Activated B cell treated with CpG ODN at 0.5 μM for 24 hours (primary cell): Measurements from ENCODE around the gene VPREB1. TPM values are rescaled to one million over a fixed set of nuclear protein-coding genes. Genes with fewer than 3 reads are reported as not detected.
"Not testable (repeated sequence)": the region's sequence is repeated elsewhere in the genome, so short reads cannot be mapped to it uniquely, and the experiment has no call there.

Experiments used
- ATAC-seq: fragments of 200-7000 bp; cut with Tn5 transposase; one replicate; pipeline ENCODE4 v1.10.0; 2021; ENCODE audit warnings: low read depth, mild to moderate bottlenecking, moderate library complexity
- CTCF ChIA-PET: fragments of 350-600 bp; sonication (Branson Sonifier 250); formaldehyde crosslinking; loops from one replicate; lab custom pipeline; 2021; ENCODE audit warnings: antibody characterized with exemption; lab: Charles Lee
- POLR2A ChIA-PET: fragments of 350-600 bp; sonication (Branson Sonifier 250); formaldehyde crosslinking; loops from one replicate; lab custom pipeline; 2021; ENCODE audit warnings: antibody characterized with exemption; lab: Charles Lee
- DNase-seq: peaks from one replicate; pipeline ENCODE4 v3.0.0; 2022
- H3K27ac Mint-ChIP-seq: one replicate; pipeline ENCODE4 v1.8.0; 2020; ENCODE audit warnings: mixed read lengths
- H3K27me3 Mint-ChIP-seq: one replicate; pipeline ENCODE4 v1.8.0; 2021; ENCODE audit warnings: mixed read lengths
- H3K36me3 Mint-ChIP-seq: one replicate; pipeline ENCODE4 v1.8.0; 2021; ENCODE audit warnings: low read depth, mixed read lengths
- H3K4me1 Mint-ChIP-seq: one replicate; pipeline ENCODE4 v1.8.0; 2021; ENCODE audit warnings: mixed read lengths
- H3K4me3 Mint-ChIP-seq: one replicate; pipeline ENCODE4 v1.8.0; 2020; ENCODE audit warnings: mild to moderate bottlenecking, mixed read lengths
- H3K9me3 Mint-ChIP-seq: one replicate; pipeline ENCODE4 v1.8.0; 2020; ENCODE audit warnings: mixed read lengths
- intact Hi-C: fragments of 100-400 bp; cut with micrococcal nuclease; formaldehyde crosslinking; loops from one replicate; pipeline ENCODE4 v1.15.1; 2024
- total RNA-seq: library from RNA; stranded (reverse); gene quantifications from 2 replicates; pipeline ENCODE4 v1.2.3, GENCODE V29; 2022
- TF ChIP-seq, protein P1 (sequence below): fragments of 200-600 bp; IDR thresholded peaks from one replicate; pipeline ENCODE4 v1.8.0; 2022; ENCODE audit warnings: antibody characterized with exemption, mild to moderate bottlenecking

Gene VPREB1
- total RNA-seq, 1 donor from 2014 or later, result not detected

DNA sequence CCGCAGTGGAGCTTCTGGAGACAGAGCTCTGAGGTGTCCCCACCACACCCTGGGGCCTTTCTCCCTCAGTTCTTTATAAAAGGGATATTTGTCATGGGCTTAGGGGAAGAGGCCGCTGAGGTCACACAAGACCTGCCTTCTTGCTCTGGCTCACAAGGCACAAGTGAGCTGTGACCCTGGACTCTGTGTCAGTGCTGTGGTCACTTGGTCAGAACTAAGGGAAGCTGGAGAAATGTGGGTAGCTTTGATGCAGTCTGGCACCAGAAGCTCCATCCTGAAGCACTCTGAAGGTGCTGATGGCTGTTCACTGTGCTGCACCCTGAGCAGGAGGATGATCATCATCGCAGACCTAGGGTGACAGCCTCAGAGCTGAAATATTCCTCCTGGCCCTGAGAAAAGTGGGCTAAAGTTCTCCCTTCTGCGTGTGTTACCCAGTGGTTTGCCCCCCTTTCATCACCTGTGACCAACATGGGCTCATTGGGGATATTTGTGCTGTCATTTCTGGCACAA is 28.1 kb upstream of the VPREB1 start:
- POLR2A ChIA-PET, result interaction anchor here (0.6 to 0.7 kb wide), 2 partner anchors 54 to 106 kb away, joined by 3 to 4 read pairs; no protein-coding TSS in a partner anchor
- CTCF ChIA-PET, result interaction anchor here (1.0 to 1.2 kb wide), 2 partner anchors 8 to 16 kb away, joined by 3 read pairs; no protein-coding TSS in a partner anchor
- H3K36me3 Mint-ChIP-seq, result no peaks in the 10 kb centered on the region
- peaks cover 51% of the 10 kb centered on the region for H3K4me1 Mint-ChIP-seq
- peak overlapping the region; percentile 53 for H3K27ac Mint-ChIP-seq
- no peak overlapping the region for H3K4me3 Mint-ChIP-seq
- TF ChIP-seq, protein P1, sequence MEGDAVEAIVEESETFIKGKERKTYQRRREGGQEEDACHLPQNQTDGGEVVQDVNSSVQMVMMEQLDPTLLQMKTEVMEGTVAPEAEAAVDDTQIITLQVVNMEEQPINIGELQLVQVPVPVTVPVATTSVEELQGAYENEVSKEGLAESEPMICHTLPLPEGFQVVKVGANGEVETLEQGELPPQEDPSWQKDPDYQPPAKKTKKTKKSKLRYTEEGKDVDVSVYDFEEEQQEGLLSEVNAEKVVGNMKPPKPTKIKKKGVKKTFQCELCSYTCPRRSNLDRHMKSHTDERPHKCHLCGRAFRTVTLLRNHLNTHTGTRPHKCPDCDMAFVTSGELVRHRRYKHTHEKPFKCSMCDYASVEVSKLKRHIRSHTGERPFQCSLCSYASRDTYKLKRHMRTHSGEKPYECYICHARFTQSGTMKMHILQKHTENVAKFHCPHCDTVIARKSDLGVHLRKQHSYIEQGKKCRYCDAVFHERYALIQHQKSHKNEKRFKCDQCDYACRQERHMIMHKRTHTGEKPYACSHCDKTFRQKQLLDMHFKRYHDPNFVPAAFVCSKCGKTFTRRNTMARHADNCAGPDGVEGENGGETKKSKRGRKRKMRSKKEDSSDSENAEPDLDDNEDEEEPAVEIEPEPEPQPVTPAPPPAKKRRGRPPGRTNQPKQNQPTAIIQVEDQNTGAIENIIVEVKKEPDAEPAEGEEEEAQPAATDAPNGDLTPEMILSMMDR, result no peak
- intact Hi-C loops, result no loop called here
- DNase-seq (no peak), ATAC-seq (peak; percentile 13)
- H3K27me3 Mint-ChIP-seq, result no peaks in the 10 kb centered on the region
- no peaks in the 10 kb centered on the region for H3K9me3 Mint-ChIP-seq

DNA sequence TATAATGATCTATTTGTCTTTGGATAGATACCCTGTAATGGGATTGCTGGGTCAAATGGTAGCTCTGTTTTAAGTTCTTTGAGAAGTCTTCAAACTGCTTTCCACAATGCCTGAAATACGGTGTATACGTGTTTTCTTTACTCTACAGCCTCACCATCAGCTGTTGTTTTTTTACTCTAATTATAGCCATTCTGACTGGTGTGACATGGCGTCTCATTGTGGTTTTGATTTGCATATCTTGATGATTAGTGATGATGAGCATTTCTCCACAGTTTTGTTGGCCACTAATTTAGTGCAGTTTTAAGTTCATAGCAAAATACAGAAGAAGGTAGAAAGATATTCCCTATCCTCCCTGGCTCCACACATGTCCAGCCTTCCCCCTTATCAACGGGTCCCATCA is 26.3 kb upstream of the VPREB1 start:
- ATAC-seq, result no peak
- Mint-ChIP-seq H3K27ac (no peak overlapping the region), H3K4me3 (no peak overlapping the region)

DNA sequence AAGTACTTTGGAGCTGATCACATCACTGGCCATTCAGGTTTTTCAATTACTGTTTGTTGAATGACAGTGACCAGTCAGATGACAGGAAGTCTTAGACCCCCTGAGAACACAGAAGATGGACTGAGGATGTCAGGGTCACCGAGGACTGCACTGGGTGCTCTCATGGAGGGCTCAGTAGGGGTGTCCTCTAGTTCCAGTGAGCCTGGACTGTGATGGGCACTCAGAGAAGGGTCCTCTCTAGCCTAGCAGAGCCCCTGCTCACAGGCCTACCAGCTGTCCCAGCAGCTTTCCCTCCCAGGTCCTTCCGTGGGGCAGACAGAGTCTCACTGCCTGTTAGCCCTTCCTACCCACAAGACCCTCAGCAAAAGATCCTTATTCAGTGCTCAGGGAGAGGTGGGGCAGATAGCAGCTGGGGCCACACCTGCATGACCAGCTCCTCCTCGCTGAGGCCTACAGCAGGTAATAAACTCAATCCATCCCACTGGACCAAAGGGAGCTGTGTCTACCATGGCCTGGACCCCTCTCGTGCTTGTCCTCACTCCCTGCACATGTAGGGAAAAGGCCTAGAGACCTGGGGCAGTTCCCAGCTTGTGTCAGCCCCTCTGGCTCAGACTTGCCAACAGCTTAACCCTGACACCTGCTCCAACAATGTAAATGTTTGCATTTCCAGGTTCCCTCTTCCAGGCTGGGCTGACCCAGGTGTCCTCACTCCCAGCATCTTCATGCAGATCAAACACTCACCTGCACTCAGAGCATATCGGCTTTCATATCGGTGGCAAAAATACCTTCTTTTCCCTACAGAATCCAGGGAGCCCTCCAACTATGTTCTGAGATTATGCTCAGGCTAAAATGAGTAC is 25.2 kb upstream of the VPREB1 start:
- ChIA-PET CTCF (no interaction called here), POLR2A (no interaction called here)
- intact Hi-C loops, result no loop called here
- Mint-ChIP-seq H3K9me3 (no peaks in the 10 kb centered on the region), H3K36me3 (no peaks in the 10 kb centered on the region), H3K27ac (no peak overlapping the region), H3K4me1 (peaks cover 42% of the 10 kb centered on the region), H3K4me3 (no peak overlapping the region), H3K27me3 (no peaks in the 10 kb centered on the region)
- TF ChIP-seq, protein P1, result no peak
- DNase-seq, result no peak
- ATAC-seq, result no peak

More for the DNA sequence above, 26.3 kb upstream of the VPREB1 start:
- peaks cover 49% of the 10 kb centered on the region for H3K4me1 Mint-ChIP-seq
- ChIA-PET POLR2A (no interaction called here), CTCF (no interaction called here)
- TF ChIP-seq, protein P1, result no peak
- no peaks in the 10 kb centered on the region for H3K36me3 Mint-ChIP-seq
- H3K27me3 Mint-ChIP-seq, result no peaks in the 10 kb centered on the region
- DNase-seq, result no peak
- no peaks in the 10 kb centered on the region for H3K9me3 Mint-ChIP-seq
- intact Hi-C loops, result no loop called here

DNA sequence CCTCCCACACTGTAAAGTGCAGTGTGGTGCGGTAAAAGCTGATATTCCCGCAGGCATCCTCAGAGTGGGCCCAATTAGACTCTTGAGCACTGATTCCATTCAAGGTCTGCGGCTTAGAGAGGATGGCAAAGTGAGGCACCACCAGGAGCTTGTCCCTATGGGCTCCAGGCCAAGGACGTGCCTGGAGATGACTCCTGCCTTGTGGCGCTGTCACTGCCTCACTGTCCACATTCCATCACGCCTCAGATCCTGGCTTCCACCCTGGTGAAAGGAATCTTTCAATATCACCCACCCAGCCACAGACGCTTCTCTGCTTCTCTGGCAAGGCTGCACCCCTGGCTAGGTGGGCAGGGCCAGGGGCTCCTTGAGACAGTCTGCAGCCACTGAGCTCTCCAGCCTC is 23.5 kb upstream of the VPREB1 start:
- H3K9me3 Mint-ChIP-seq, H3K36me3 Mint-ChIP-seq, ATAC-seq, H3K27me3 Mint-ChIP-seq, POLR2A ChIA-PET, CTCF ChIA-PET, H3K4me3 Mint-ChIP-seq, intact Hi-C loops, H3K27ac Mint-ChIP-seq, DNase-seq: not testable (repeated sequence)
- H3K4me1 Mint-ChIP-seq, result peaks cover 38% of the 10 kb centered on the region

DNA sequence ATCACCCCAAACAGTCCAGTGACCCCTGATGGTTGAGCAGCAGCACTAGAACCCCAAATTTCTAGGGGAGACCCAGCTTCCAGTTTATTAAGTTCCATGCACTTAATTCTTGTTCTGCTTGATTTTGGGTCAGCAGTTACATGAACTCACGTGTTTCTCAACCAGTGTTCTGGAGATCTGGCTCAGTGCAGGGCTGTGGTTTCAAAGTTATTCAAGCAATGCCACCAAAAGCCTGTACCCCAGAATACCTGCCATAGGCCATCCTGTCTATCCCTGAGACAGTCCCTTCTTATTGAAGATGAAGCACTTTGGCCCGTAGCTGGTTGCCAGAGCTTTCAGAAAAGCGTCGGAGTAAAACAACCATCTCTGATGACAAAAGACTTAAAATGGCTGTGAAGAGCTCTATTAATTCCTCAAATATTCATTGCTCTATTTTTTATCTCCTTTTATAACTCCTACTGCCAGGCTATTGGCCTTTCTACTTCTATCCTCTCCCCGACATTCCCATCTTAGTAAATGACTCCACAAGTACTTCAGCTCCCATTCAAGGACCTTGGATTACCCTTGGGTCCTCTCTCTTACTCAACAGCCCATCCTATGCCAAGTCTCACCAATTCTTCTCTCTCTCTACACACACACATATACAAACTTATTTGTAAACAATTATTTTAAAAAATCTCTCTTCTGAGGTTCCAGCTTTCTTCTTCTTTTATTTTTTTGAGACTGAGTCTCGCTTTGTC is 18.0 kb upstream of the VPREB1 start:
- intact Hi-C loops, result no loop called here
- Mint-ChIP-seq H3K9me3 (no peaks in the 10 kb centered on the region), H3K4me1 (peaks cover 20% of the 10 kb centered on the region), H3K27ac (no peak overlapping the region), H3K27me3 (no peaks in the 10 kb centered on the region), H3K4me3 (no peak overlapping the region), H3K36me3 (no peaks in the 10 kb centered on the region)
- POLR2A ChIA-PET, result interaction anchor here (0.6 to 1.0 kb wide), 2 partner anchors 58 to 64 kb away, joined by 3 to 4 read pairs; no protein-coding TSS in a partner anchor
- TF ChIP-seq, protein P1, result no peak
- CTCF ChIA-PET, result interaction anchor here (1.1 to 1.6 kb wide), 2 partner anchors 9 to 20 kb away, joined by 3 to 5 read pairs; no protein-coding TSS in a partner anchor
- ATAC-seq (no peak), DNase-seq (no peak)
